MCF 10A (cell line): Measurements from ENCODE around the gene PEMT. TPM values are rescaled to one million over a fixed set of nuclear protein-coding genes. Genes with fewer than 3 reads are reported as not detected.

Experiments
- BruUV-seq: library from RNA; stranded (reverse); fragments of 400-500 nt; replicated peaks from 2 replicates; lab custom pipeline; 2021; lab: Mats Ljungman, UMichigan
- CTCF ChIA-PET: fragments of 300-600 bp; sonication (Branson Sonifier 250); formaldehyde crosslinking; extraction: SDS; loops from one replicate; lab custom pipeline; 2021; ENCODE audit warnings: antibody characterized with exemption, inconsistent platforms; lab: Yijun Ruan, JAX
- POLR2A ChIA-PET: fragments of 300-600, 350-650 bp; sonication (Branson Sonifier 250); formaldehyde crosslinking; extraction: SDS; loops from one replicate; lab custom pipeline; 2020; ENCODE audit warnings: antibody characterized with exemption, inconsistent platforms; lab: Yijun Ruan, JAX
- DNase-seq: peaks from one replicate; pipeline ENCODE4 v3.0.0-alpha.2; 2018; ENCODE audit not compliant: unreplicated experiment
- H3K27ac Mint-ChIP-seq: one replicate; pipeline ENCODE4 v1.8.0; 2022; ENCODE audit warnings: mild to moderate bottlenecking, low read depth, mixed read lengths; ENCODE audit not compliant: unreplicated experiment
- H3K27me3 Mint-ChIP-seq: one replicate; pipeline ENCODE4 v1.8.0; 2022; ENCODE audit warnings: mixed read lengths; ENCODE audit not compliant: insufficient read depth, unreplicated experiment
- H3K36me3 Mint-ChIP-seq: one replicate; pipeline ENCODE4 v1.8.0; 2022; ENCODE audit warnings: mild to moderate bottlenecking, moderate library complexity, mixed read lengths; ENCODE audit not compliant: insufficient read depth, unreplicated experiment
- H3K4me1 Mint-ChIP-seq: one replicate; pipeline ENCODE4 v1.8.0; 2022; ENCODE audit warnings: mixed read lengths; ENCODE audit not compliant: insufficient read depth, unreplicated experiment
- H3K4me3 Mint-ChIP-seq: one replicate; pipeline ENCODE4 v1.8.0; 2022; ENCODE audit warnings: mild to moderate bottlenecking, moderate library complexity, mixed read lengths; ENCODE audit not compliant: unreplicated experiment
- H3K9me3 Mint-ChIP-seq: one replicate; pipeline ENCODE4 v1.8.0; 2022; ENCODE audit warnings: mixed read lengths; ENCODE audit not compliant: unreplicated experiment
- CTCF ChIP-seq: fragments of 200-600 bp; IDR thresholded peaks from one replicate; pipeline ENCODE4 v1.8.0; 2022; ENCODE audit warnings: antibody characterized with exemption, mild to moderate bottlenecking; ENCODE audit not compliant: unreplicated experiment
- intact Hi-C: fragments of 100-400 bp; cut with micrococcal nuclease; formaldehyde crosslinking; loops from 2 replicates; pipeline ENCODE4 v1.14.1; 2022
- total RNA-seq: library from RNA; stranded (reverse); gene quantifications from 2 replicates; pipeline ENCODE4 v1.2.3, GENCODE V29; 2022

The PEMT gene
- total RNA-seq, 1 experiment from 2014 or later: 49.8 TPM

- intact Hi-C loops: no loop called here
- CTCF ChIA-PET: interaction anchor here (0.6 to 1.4 kb wide), 3 partner anchors 53 to 242 kb away, joined by 3 to 5 read pairs (median 4); no protein-coding TSS in a partner anchor
- no peak for TF ChIP-seq CTCF
- Mint-ChIP-seq H3K4me3 (no peak overlapping the region), H3K27ac (no peak overlapping the region), H3K36me3 (peaks cover 5% of the 10 kb centered on the region), H3K4me1 (peaks cover 15% of the 10 kb centered on the region), H3K27me3 (no peaks in the 10 kb centered on the region), H3K9me3 (no peaks in the 10 kb centered on the region)
- BruUV-seq: no TSS peak
- DNase-seq: no peak
- POLR2A ChIA-PET: interaction anchor here (0.6 kb wide), 2 partner anchors 69 to 80 kb away, joined by 3 read pairs; no protein-coding TSS in a partner anchor
These were observed 76.2 kb downstream of the PEMT start for GRCh38 chr17:17514993-17515933.

DNA sequence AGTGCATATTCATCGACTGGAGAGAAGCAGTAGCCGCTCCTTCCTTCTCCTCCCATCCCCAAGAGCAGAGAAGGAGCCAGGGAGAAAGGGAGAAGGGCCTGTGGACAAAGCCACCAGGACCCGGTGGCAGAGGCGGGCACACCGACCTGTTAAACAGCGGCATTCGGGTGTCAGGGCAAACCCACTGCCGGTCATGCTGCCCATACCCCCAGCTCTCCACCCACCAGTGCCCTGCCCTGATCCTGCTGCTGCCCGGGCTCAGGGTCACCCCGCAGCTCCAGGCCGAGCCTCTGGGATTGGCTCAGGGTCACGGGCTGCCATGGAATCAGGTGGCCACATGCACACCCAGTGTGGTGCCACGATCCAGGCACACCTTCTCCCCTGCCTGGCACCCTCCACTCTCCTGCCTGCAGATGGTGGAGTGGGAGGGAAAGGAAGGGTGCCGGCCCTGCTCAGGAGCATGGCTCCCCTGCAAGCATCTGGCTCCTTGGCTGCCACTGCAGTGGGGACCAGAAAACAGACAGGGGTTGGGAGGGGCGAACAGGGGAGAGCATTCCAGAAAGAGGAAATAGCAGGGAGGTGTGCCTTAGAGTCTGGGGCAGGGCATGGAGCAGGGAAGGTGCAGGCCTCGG, 77.0 kb downstream of the PEMT start:
- Mint-ChIP-seq H3K36me3 (peaks cover 5% of the 10 kb centered on the region), H3K9me3 (no peaks in the 10 kb centered on the region), H3K4me1 (peaks cover 15% of the 10 kb centered on the region), H3K4me3 (no peak overlapping the region), H3K27ac (no peak overlapping the region), H3K27me3 (no peaks in the 10 kb centered on the region)
- CTCF ChIA-PET: interaction anchor here (0.7 kb wide), 1 partner anchor 1734 kb away, joined by 3 read pairs; no protein-coding TSS in a partner anchor
- no TSS peak for BruUV-seq
- intact Hi-C loops: no loop called here
- POLR2A ChIA-PET: no interaction called here
- no peak for TF ChIP-seq CTCF
- no peak for DNase-seq

- DNase-seq: no peak
- TF ChIP-seq CTCF: no peak
- Mint-ChIP-seq H3K27me3 (no peaks in the 10 kb centered on the region), H3K4me1 (peaks cover 15% of the 10 kb centered on the region), H3K27ac (no peak overlapping the region), H3K36me3 (peaks cover 5% of the 10 kb centered on the region), H3K9me3 (no peaks in the 10 kb centered on the region), H3K4me3 (no peak overlapping the region)
- no TSS peak for BruUV-seq
- intact Hi-C loops: no loop called here
- CTCF ChIA-PET: interaction anchor here (0.6 kb wide), 1 partner anchor 9 kb away, joined by 4 read pairs; no protein-coding TSS in a partner anchor
- POLR2A ChIA-PET: no interaction called here
These were observed 77.9 kb downstream of the PEMT start for GRCh38 chr17:17513626-17514025.

GRCh38 chr17:17512866-17513265, 78.6 kb downstream of the PEMT start:
- ChIA-PET POLR2A (interaction anchor here (1.1 kb wide), 1 partner anchor 16 kb away, joined by 6 read pairs; no protein-coding TSS in a partner anchor), CTCF (interaction anchor here (0.6 to 3.2 kb wide), 4 partner anchors 10 to 129 kb away, joined by 3 to 20 read pairs (median 6); partner anchors contain the start of gene RASD1)
- Mint-ChIP-seq H3K4me3 (no peak overlapping the region), H3K4me1 (peaks cover 15% of the 10 kb centered on the region), H3K27me3 (no peaks in the 10 kb centered on the region), H3K36me3 (peaks cover 5% of the 10 kb centered on the region), H3K9me3 (no peaks in the 10 kb centered on the region), H3K27ac (no peak overlapping the region)
- TF ChIP-seq CTCF: no peak
- no peak for DNase-seq
- intact Hi-C loops: no loop called here
- BruUV-seq: no TSS peak
